GM12892 (cell line): ENCODE results near the gene EWSR1.

ENCODE experiments used
- DNase-seq: peaks from one replicate; pipeline ENCODE4 v3.0.0; 2011; ENCODE audit not compliant: insufficient read length
- FAIRE-seq: peaks from 2 replicates; lab custom pipeline; 2011; peaks lifted over from hg19 to GRCh38; lab: Jason Lieb, UNC
- POLR2A ChIP-seq: IDR thresholded peaks from 2 replicates; pipeline ENCODE4 v1.6.1; 2011; ENCODE audit warnings: low read depth, low read length, control low read depth
- POLR2AphosphoS5 ChIP-seq: IDR thresholded peaks from 2 replicates; pipeline ENCODE4 v1.6.1; 2011; ENCODE audit warnings: low read depth, low read length, control low read depth
- TAF1 ChIP-seq: IDR thresholded peaks from 2 replicates; pipeline ENCODE4 v1.6.1; 2011; ENCODE audit warnings: low read depth, mild to moderate bottlenecking, control low read depth, low read length, borderline replicate concordance

EWSR1 gene

GRCh38 chr22:29328566-29329500 is 60.8 kb downstream of the EWSR1 start:
- no peak for DNase-seq
- no peak for FAIRE-seq
- TF ChIP-seq POLR2A (no peak), POLR2AphosphoS5 (no peak), TAF1 (no peak)

DNA sequence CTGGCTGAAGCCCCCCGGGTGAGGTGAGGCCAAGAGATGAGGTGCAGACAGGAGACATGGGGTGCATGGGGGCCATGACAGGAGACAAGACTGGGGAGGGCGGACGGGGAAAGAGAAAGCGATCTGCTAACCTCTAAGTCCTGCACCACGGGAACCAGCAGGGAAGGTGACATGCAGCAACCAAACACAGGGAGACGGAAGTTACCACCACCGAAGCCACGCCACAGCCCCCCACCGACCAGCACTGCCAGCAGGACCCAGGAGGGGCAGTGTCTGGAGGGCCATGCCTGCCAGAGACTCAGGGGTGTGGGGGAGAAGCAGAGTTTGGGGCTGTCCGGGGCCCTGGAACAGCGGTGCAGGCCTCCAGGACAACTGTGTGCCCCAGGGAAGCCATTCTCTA is 61.5 kb downstream of the EWSR1 start:
- TF ChIP-seq POLR2AphosphoS5 (no peak), TAF1 (no peak), POLR2A (no peak)
- no peak for FAIRE-seq
- no peak for DNase-seq

DNA sequence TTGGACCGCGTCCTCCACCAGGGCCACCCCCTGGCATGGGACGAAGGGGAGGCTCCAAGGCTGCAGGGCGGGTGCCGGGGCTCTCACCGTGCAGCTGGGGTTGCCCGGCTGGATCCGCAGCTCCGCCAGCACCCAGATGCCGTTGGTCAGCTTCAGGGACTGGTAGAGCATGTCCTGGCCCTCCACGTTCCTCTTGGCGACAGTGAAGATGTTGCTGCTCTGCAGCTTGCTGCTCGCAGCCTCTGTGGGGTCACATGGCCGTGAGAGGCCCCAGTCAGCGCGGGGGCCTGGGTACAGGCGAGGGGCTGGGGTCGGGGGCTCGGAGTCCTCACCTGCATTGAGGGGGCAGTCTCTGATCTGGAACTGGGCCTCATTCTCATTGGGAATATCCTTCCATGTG is 62.2 kb downstream of the EWSR1 start:
- DNase-seq: no peak
- no peak for TF ChIP-seq TAF1
- TF ChIP-seq POLR2AphosphoS5: no peak
- TF ChIP-seq POLR2A: no peak
- FAIRE-seq: no peak

- no peak for DNase-seq
- TF ChIP-seq POLR2A (no peak), TAF1 (no peak), POLR2AphosphoS5 (no peak)
- no peak for FAIRE-seq
Measured at GRCh38 chr22:29330753-29331152, 62.7 kb downstream of the EWSR1 start.

GRCh38 chr22:29331213-29331612 is 63.1 kb downstream of the EWSR1 start:
- FAIRE-seq (no peak), DNase-seq (no peak)
- no peak for TF ChIP-seq TAF1
- no peak for TF ChIP-seq POLR2A
- no peak for TF ChIP-seq POLR2AphosphoS5

DNA sequence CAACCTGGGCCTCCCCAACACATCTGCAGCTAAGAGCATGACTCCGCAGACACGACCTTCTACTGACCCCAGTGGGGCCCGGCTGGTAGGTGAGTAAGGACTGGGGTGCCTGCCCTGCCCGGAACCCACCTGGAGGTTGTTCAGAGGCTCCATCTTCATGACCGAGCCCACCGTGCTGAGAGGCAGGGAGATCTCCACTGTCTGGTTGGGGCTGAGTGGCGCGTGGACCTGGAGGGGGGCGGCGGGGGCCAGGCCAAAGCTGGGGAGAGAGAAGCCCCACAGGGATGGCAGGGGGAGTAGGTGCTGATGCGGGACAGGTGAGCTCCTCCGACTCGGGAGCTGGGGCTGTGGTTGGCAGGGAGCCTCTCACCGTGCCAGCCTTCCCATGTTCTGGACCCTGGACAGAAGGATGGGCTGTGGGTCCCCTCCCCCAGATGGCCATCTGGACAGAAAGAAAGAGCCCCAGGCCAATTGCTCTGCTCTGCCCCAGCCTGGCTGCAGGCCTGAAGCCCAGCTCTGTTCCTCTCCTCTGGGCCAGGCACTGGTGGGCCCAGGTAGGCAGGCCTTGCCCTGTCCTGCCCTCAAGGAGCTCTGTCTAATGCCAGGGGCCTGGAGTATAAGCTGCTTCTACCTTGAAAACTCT is 63.7 kb downstream of the EWSR1 start:
- TF ChIP-seq POLR2A (no peak), POLR2AphosphoS5 (no peak), TAF1 (no peak)
- DNase-seq (no peak), FAIRE-seq (no peak)

GRCh38 chr22:29332886-29333496 is 64.9 kb downstream of the EWSR1 start:
- FAIRE-seq: no peak
- DNase-seq: no peak
- TF ChIP-seq TAF1 (no peak), POLR2AphosphoS5 (no peak), POLR2A (no peak)

GRCh38 chr22:29334148-29334547 is 66.1 kb downstream of the EWSR1 start:
- no peak for DNase-seq
- TF ChIP-seq TAF1 (no peak), POLR2A (no peak), POLR2AphosphoS5 (no peak)
- no peak for FAIRE-seq

GRCh38 chr22:29334696-29335344 is 66.8 kb downstream of the EWSR1 start:
- FAIRE-seq (no peak), DNase-seq (no peak)
- no peak for TF ChIP-seq TAF1
- no peak for TF ChIP-seq POLR2A
- no peak for TF ChIP-seq POLR2AphosphoS5

- DNase-seq (no peak), FAIRE-seq (no peak)
- no peak for TF ChIP-seq TAF1
- no peak for TF ChIP-seq POLR2A
- no peak for TF ChIP-seq POLR2AphosphoS5
Measured at GRCh38 chr22:29335656-29336055, 67.6 kb downstream of the EWSR1 start.
